WTC11 (cell line): ENCODE measurements around the gene CDH18. TPM values are rescaled to one million over a fixed set of nuclear protein-coding genes. Genes with fewer than 3 reads are reported as not detected.

Experiments used
- ATAC-seq: fragments of 200-7000 bp; cut with Tn5 transposase; 2 replicates; pipeline ENCODE4 v1.10.0; 2021; ENCODE audit warnings: mild to moderate bottlenecking, moderate library complexity
- CTCF ChIA-PET: fragments of 300-600 bp; sonication (Branson Sonifier 250); formaldehyde crosslinking; loops from one replicate; lab custom pipeline; 2021; ENCODE audit warnings: antibody characterized with exemption; lab: Charles Lee
- POLR2A ChIA-PET: fragments of 350-600 bp; sonication (Branson Sonifier 250); formaldehyde crosslinking; loops from one replicate; lab custom pipeline; 2021; ENCODE audit warnings: antibody characterized with exemption; lab: Charles Lee
- DNase-seq: peaks from one replicate; pipeline ENCODE4 v3.0.0; 2021; ENCODE audit warnings: low spot score
- H3K27ac Mint-ChIP-seq: 2 replicates; pipeline ENCODE4 v1.8.0; 2021; ENCODE audit warnings: mixed read lengths
- H3K27me3 Mint-ChIP-seq: 2 replicates; pipeline ENCODE4 v1.8.0; 2021; ENCODE audit warnings: low read depth, mild to moderate bottlenecking, moderate library complexity, mixed read lengths
- H3K36me3 Mint-ChIP-seq: 2 replicates; pipeline ENCODE4 v1.8.0; 2021; ENCODE audit warnings: mixed read lengths
- H3K4me1 Mint-ChIP-seq: 2 replicates; pipeline ENCODE4 v1.8.0; 2022; ENCODE audit warnings: mixed read lengths
- H3K4me3 Mint-ChIP-seq: 2 replicates; pipeline ENCODE4 v1.8.0; 2021; ENCODE audit warnings: mild to moderate bottlenecking, moderate library complexity, mixed read lengths
- H3K9me3 Mint-ChIP-seq: 2 replicates; pipeline ENCODE4 v1.8.0; 2021; ENCODE audit warnings: mixed read lengths
- AR ChIP-seq: fragments of 250-450 bp; sonication (Bioruptor Pico); IDR thresholded peaks from 2 replicates; pipeline ENCODE4 v1.9.0; 2021; ENCODE audit warnings: mild to moderate bottlenecking
- ELF4 ChIP-seq: sonication (generic); formaldehyde crosslinking; IDR thresholded peaks from 2 replicates; pipeline ENCODE4 v1.8.1; 2022; ENCODE audit warnings: low read depth, mild to moderate bottlenecking, moderate library complexity, missing genetic modification reagents
- ERG ChIP-seq: fragments of 250-450 bp; sonication (Bioruptor Pico); IDR thresholded peaks from 2 replicates; pipeline ENCODE4 v1.8.0; 2021; ENCODE audit warnings: mild to moderate bottlenecking
- HMGXB4 ChIP-seq: sonication (generic); formaldehyde crosslinking; IDR thresholded peaks from 2 replicates; pipeline ENCODE4 v1.8.1; 2023; ENCODE audit warnings: mild to moderate bottlenecking, moderate library complexity, missing genetic modification reagents
- JUN ChIP-seq: sonication (generic); formaldehyde crosslinking; IDR thresholded peaks from 2 replicates; pipeline ENCODE4 v1.8.0; 2023; ENCODE audit warnings: mild to moderate bottlenecking, missing genetic modification reagents
- NR1H2 ChIP-seq: sonication (generic); formaldehyde crosslinking; IDR thresholded peaks from 2 replicates; pipeline ENCODE4 v1.9.0; 2021; ENCODE audit warnings: mild to moderate bottlenecking, moderate library complexity, missing genetic modification reagents
- OVOL2 ChIP-seq: fragments of 250-450 bp; sonication (Bioruptor Pico); IDR thresholded peaks from 2 replicates; pipeline ENCODE4 v1.9.0; 2021; ENCODE audit warnings: mild to moderate bottlenecking, borderline replicate concordance
- SOX15 ChIP-seq: fragments of 250-450 bp; sonication (Bioruptor Pico); IDR thresholded peaks from 2 replicates; pipeline ENCODE4 v1.9.0; 2021; ENCODE audit warnings: mild to moderate bottlenecking
- ZMAT4 ChIP-seq: fragments of 250-450 bp; sonication (Bioruptor Pico); IDR thresholded peaks from 2 replicates; pipeline ENCODE4 v1.9.0; 2021; ENCODE audit warnings: mild to moderate bottlenecking
- ZNF138 ChIP-seq: sonication (generic); formaldehyde crosslinking; conservative IDR thresholded peaks from 2 replicates; pipeline ENCODE4 v1.8.1; 2022; ENCODE audit warnings: mild to moderate bottlenecking, moderate library complexity, missing genetic modification reagents
- ZNF423 ChIP-seq: fragments of 250-450 bp; sonication (Bioruptor Pico); IDR thresholded peaks from 2 replicates; pipeline ENCODE4 v2.1.2; 2022; ENCODE audit warnings: mild to moderate bottlenecking, moderate library complexity
- ZNF671 ChIP-seq: fragments of 250-450 bp; sonication (Bioruptor Pico); IDR thresholded peaks from 2 replicates; pipeline ENCODE4 v1.8.0; 2021; ENCODE audit warnings: mild to moderate bottlenecking
- total RNA-seq: library from RNA; stranded (reverse); gene quantifications from 3 replicates; pipeline ENCODE4 v1.2.3, GENCODE V29; 2021
- TF ChIP-seq, protein P1 (sequence below): sonication (generic); formaldehyde crosslinking; IDR thresholded peaks from 2 replicates; pipeline ENCODE4 v1.8.1; 2023; ENCODE audit warnings: mild to moderate bottlenecking, missing genetic modification reagents, moderate library complexity
- TF ChIP-seq, protein P2 (sequence below): sonication (generic); formaldehyde crosslinking; IDR thresholded peaks from 2 replicates; pipeline ENCODE4 v1.8.0; 2023; ENCODE audit warnings: missing genetic modification reagents, mild to moderate bottlenecking, borderline replicate concordance
- TF ChIP-seq, protein P3 (sequence below): fragments of 250-450 bp; sonication (Bioruptor Pico); IDR thresholded peaks from 2 replicates; pipeline ENCODE4 v1.9.0; 2021; ENCODE audit warnings: mild to moderate bottlenecking, borderline replicate concordance

The CDH18 gene
- total RNA-seq, 1 experiment from 2014 or later = 0.24 TPM

DNA sequence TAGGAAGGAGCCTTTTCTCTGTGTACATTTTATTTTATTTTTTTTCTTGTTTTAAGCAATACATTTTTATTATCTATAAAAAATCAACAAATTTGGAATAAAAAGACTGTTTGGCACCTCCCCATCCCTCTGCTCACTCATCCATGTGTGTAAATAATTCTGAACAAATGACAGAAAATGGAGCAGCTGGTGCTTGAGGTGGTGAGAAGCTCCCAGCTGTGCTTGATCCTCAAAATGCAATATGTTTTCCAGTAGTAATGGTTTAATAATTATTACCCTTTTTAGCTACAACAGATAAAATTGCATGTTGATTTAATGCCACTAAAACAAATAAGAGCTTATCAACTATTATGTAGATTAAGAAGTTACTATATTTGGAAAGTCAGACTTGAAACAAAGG is 132.5 kb downstream of the CDH18 start:
- Mint-ChIP-seq H3K27me3 (no peaks in the 10 kb centered on the region), H3K4me3 (no peak overlapping the region), H3K9me3 (0 out of 2 replicates have a peak, but pooled peaks cover 3% of the 10 kb centered on the region), H3K36me3 (peaks cover 2% of the 10 kb centered on the region; the same call in 1 of the 2 replicates), H3K27ac (no peak overlapping the region), H3K4me1 (peaks cover 32% of the 10 kb centered on the region)
- DNase-seq = no peak
- TF ChIP-seq SOX15 (CRISPR knock-in tag) (no peak), ZMAT4 (CRISPR knock-in tag) (no peak), HMGXB4 (CRISPR knock-in tag) (no peak), JUN (CRISPR knock-in tag) (no peak), ZNF423 (CRISPR knock-in tag) (no peak), ZNF671 (CRISPR knock-in tag) (no peak), NR1H2 (CRISPR knock-in tag) (no peak), OVOL2 (CRISPR knock-in tag) (no peak), AR (CRISPR knock-in tag) (no peak), ELF4 (CRISPR knock-in tag) (no peak), ERG (CRISPR knock-in tag) (no peak), ZNF138 (no peak)
- TF ChIP-seq, protein P1, sequence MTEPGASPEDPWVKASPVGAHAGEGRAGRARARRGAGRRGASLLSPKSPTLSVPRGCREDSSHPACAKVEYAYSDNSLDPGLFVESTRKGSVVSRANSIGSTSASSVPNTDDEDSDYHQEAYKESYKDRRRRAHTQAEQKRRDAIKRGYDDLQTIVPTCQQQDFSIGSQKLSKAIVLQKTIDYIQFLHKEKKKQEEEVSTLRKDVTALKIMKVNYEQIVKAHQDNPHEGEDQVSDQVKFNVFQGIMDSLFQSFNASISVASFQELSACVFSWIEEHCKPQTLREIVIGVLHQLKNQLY (CRISPR knock-in tag) = no peak
- TF ChIP-seq, protein P2, sequence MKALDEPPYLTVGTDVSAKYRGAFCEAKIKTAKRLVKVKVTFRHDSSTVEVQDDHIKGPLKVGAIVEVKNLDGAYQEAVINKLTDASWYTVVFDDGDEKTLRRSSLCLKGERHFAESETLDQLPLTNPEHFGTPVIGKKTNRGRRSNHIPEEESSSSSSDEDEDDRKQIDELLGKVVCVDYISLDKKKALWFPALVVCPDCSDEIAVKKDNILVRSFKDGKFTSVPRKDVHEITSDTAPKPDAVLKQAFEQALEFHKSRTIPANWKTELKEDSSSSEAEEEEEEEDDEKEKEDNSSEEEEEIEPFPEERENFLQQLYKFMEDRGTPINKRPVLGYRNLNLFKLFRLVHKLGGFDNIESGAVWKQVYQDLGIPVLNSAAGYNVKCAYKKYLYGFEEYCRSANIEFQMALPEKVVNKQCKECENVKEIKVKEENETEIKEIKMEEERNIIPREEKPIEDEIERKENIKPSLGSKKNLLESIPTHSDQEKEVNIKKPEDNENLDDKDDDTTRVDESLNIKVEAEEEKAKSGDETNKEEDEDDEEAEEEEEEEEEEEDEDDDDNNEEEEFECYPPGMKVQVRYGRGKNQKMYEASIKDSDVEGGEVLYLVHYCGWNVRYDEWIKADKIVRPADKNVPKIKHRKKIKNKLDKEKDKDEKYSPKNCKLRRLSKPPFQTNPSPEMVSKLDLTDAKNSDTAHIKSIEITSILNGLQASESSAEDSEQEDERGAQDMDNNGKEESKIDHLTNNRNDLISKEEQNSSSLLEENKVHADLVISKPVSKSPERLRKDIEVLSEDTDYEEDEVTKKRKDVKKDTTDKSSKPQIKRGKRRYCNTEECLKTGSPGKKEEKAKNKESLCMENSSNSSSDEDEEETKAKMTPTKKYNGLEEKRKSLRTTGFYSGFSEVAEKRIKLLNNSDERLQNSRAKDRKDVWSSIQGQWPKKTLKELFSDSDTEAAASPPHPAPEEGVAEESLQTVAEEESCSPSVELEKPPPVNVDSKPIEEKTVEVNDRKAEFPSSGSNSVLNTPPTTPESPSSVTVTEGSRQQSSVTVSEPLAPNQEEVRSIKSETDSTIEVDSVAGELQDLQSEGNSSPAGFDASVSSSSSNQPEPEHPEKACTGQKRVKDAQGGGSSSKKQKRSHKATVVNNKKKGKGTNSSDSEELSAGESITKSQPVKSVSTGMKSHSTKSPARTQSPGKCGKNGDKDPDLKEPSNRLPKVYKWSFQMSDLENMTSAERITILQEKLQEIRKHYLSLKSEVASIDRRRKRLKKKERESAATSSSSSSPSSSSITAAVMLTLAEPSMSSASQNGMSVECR (CRISPR knock-in tag) = no peak
- TF ChIP-seq, protein P3, sequence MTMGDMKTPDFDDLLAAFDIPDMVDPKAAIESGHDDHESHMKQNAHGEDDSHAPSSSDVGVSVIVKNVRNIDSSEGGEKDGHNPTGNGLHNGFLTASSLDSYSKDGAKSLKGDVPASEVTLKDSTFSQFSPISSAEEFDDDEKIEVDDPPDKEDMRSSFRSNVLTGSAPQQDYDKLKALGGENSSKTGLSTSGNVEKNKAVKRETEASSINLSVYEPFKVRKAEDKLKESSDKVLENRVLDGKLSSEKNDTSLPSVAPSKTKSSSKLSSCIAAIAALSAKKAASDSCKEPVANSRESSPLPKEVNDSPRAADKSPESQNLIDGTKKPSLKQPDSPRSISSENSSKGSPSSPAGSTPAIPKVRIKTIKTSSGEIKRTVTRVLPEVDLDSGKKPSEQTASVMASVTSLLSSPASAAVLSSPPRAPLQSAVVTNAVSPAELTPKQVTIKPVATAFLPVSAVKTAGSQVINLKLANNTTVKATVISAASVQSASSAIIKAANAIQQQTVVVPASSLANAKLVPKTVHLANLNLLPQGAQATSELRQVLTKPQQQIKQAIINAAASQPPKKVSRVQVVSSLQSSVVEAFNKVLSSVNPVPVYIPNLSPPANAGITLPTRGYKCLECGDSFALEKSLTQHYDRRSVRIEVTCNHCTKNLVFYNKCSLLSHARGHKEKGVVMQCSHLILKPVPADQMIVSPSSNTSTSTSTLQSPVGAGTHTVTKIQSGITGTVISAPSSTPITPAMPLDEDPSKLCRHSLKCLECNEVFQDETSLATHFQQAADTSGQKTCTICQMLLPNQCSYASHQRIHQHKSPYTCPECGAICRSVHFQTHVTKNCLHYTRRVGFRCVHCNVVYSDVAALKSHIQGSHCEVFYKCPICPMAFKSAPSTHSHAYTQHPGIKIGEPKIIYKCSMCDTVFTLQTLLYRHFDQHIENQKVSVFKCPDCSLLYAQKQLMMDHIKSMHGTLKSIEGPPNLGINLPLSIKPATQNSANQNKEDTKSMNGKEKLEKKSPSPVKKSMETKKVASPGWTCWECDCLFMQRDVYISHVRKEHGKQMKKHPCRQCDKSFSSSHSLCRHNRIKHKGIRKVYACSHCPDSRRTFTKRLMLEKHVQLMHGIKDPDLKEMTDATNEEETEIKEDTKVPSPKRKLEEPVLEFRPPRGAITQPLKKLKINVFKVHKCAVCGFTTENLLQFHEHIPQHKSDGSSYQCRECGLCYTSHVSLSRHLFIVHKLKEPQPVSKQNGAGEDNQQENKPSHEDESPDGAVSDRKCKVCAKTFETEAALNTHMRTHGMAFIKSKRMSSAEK (CRISPR knock-in tag) = no peak
- no peak for ATAC-seq
- ChIA-PET CTCF (no interaction called here), POLR2A (no interaction called here)
